HEK293T (cell line): ENCODE results near the gene HS6ST2.

Experiments used
- BHLHE40 ChIP-seq: fragments of 450-650 bp; IDR thresholded peaks from 2 replicates; pipeline ENCODE4 v1.6.1; 2016; ENCODE audit warnings: mild to moderate bottlenecking, moderate library complexity, borderline replicate concordance
- NFRKB ChIP-seq: fragments of 450-650 bp; IDR thresholded peaks from 2 replicates; pipeline ENCODE4 v1.6.1; 2016; ENCODE audit warnings: mild to moderate bottlenecking, moderate library complexity
- SP1 ChIP-seq: fragments of 450-650 bp; IDR thresholded peaks from 2 replicates; pipeline ENCODE4 v1.6.1; 2017

DNA sequence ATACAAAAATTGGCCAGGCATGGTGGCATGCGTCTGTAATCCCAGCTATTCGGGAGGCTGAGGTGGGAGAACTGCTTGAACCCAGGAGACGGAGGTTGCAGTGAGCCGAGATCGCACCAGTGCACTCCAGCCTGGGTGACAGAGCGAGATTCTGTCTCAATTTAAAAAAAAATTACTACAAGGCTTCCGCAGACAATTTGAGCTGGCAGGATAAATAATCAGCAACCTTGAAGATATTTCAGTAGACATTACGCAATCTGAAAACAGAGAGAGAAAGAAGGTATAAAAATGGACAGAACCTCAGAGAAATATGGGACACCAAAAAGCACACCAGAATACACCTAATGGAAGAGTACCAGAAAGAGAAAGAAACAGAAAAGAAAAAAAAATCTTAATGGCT, 25.3 kb downstream of the HS6ST2 start:
- no peak for TF ChIP-seq BHLHE40
- no peak for TF ChIP-seq SP1
- TF ChIP-seq NFRKB = no peak
